ENCODE measurements around the gene ADGRG6. TPM values are rescaled to one million over a fixed set of nuclear protein-coding genes. Genes with fewer than 3 reads are reported as not detected.

Gene ADGRG6
- total and polyA plus RNA-seq, 9 donors, result 1.6 to 10.6 (median 3.0) TPM

GRCh38 chr6:142455957-142456589 lies 154.3 kb downstream of the ADGRG6 start:
- no peaks in the 10 kb centered on the region for H3K4me1 ChIP-seq (ENCODE audit: insufficient read depth)
- no peak for TF ChIP-seq CTCF (IDR thresholded peaks at IDR 0.05)
- no peak for TF ChIP-seq POLR2A (IDR thresholded peaks at IDR 0.05)
- TF ChIP-seq EP300 (IDR thresholded peaks at IDR 0.05), result no peak

GRCh38 chr6:142457638-142458406 lies 156.0 kb downstream of the ADGRG6 start:
- WGBS, 3 donors, result 93 to 100% (median 94%) methylated on average over 1 of the region's 1 CpG
- intact Hi-C loops (cut with DNase I), result no loop called here

More at GRCh38 chr6:142455957-142456589, 154.3 kb downstream of the ADGRG6 start:
- Histone ChIP-seq H3K4me3 (no peak overlapping the region), H3K9me3 (no peaks in the 10 kb centered on the region), H3K36me3 (no peaks in the 10 kb centered on the region), H3K27ac (no peak overlapping the region), H3K27me3 (no peaks in the 10 kb centered on the region)
- WGBS, 3 donors, result 52 to 69% (median 54%) methylated on average over 8 of the region's 8 CpGs
- intact Hi-C loops (cut with DNase I), result no loop called here
- no peak for DNase-seq

GRCh38 chr6:142458836-142459235 lies 157.0 kb downstream of the ADGRG6 start:
- no peak for DNase-seq
- Histone ChIP-seq H3K27me3 (no peaks in the 10 kb centered on the region), H3K36me3 (no peaks in the 10 kb centered on the region), H3K4me3 (no peak overlapping the region), H3K4me1 (ENCODE audit: insufficient read depth) (no peaks in the 10 kb centered on the region), H3K27ac (no peak overlapping the region), H3K9me3 (no peaks in the 10 kb centered on the region)
- intact Hi-C loops (cut with DNase I), result no loop called here
- TF ChIP-seq EP300 (IDR thresholded peaks at IDR 0.05) (no peak), POLR2A (IDR thresholded peaks at IDR 0.05) (no peak), CTCF (IDR thresholded peaks at IDR 0.05) (no peak)
- WGBS, 3 donors, result 64 to 90% (median 65%) methylated on average over 2 of the region's 2 CpGs

More at GRCh38 chr6:142457638-142458406, 156.0 kb downstream of the ADGRG6 start:
- Histone ChIP-seq H3K9me3 (no peaks in the 10 kb centered on the region), H3K27ac (no peak overlapping the region), H3K4me3 (no peak overlapping the region), H3K4me1 (ENCODE audit: insufficient read depth) (no peaks in the 10 kb centered on the region), H3K36me3 (no peaks in the 10 kb centered on the region), H3K27me3 (no peaks in the 10 kb centered on the region)
- TF ChIP-seq POLR2A (IDR thresholded peaks at IDR 0.05), result no peak
- no peak for TF ChIP-seq CTCF (IDR thresholded peaks at IDR 0.05)
- no peak for TF ChIP-seq EP300 (IDR thresholded peaks at IDR 0.05)
- no peak for DNase-seq

- no peaks in the 10 kb centered on the region for H3K27me3 ChIP-seq
- no peak overlapping the region for H3K27ac ChIP-seq
- H3K36me3 ChIP-seq, result no peaks in the 10 kb centered on the region
- intact Hi-C loops (cut with DNase I), result no loop called here
- H3K4me1 ChIP-seq (ENCODE audit: insufficient read depth), result no peaks in the 10 kb centered on the region
- H3K4me3 ChIP-seq, result no peak overlapping the region
- no peaks in the 10 kb centered on the region for H3K9me3 ChIP-seq
- 91 to 97% (median 91%) methylated on average over 1 of the region's 1 CpG for WGBS, 3 donors
- DNase-seq, result no peak
- TF ChIP-seq CTCF (IDR thresholded peaks at IDR 0.05), result no peak
- no peak for TF ChIP-seq EP300 (IDR thresholded peaks at IDR 0.05)
- no peak for TF ChIP-seq POLR2A (IDR thresholded peaks at IDR 0.05)
These were observed 157.5 kb downstream of the ADGRG6 start for GRCh38 chr6:142459271-142459670.

Data from ovary (tissue), 9 donors.